ENCODE data around the gene FOXE3. TPM values are rescaled to one million over a fixed set of nuclear protein-coding genes. Genes with fewer than 3 reads are reported as not detected.

Gene FOXE3
- total RNA-seq, 1 donor from 2014 or later, result not detected

DNA sequence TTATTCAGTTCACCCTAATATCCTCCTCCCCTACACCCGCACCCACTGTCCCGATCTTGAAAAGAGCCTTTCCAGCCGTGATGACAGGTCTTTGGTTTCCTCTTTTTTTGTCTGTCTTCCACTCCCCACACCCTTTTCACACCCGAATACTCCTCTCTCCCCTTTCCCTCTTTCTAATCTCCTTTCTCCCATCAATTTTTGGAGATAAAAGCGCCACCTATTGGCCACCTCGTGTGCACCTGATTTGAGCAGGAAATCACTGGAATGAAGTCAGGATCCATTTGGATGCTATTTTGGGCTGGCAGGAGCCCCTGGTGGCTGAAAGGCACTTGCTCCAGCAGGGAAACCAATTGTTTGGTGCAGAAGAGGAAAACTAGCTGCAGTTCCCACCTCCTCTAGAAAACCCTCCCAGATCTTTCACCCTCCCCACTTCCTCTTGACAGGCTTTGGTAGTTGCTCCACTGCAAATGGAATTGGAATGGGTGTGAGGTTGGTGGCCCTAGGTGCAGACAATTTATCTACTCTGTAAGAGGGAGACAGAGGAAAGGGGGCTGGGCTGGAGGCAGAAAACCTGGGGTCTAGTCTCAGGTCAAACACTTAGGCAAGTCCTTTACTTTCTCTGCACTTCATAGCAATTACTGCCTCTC is 8.4 kb downstream of the FOXE3 start:
- Mint-ChIP-seq H3K27ac (ENCODE audit: unreplicated experiment) (no peak overlapping the region), H3K27me3 (ENCODE audit: unreplicated experiment) (peaks cover 3% of the 10 kb centered on the region), H3K36me3 (ENCODE audit: low read depth, unreplicated experiment) (no peaks in the 10 kb centered on the region), H3K4me3 (ENCODE audit: unreplicated experiment) (no peak overlapping the region), H3K9me3 (ENCODE audit: unreplicated experiment) (no peaks in the 10 kb centered on the region), H3K4me1 (ENCODE audit: unreplicated experiment) (peaks cover 14% of the 10 kb centered on the region)
- peak; percentile 65 for DNase-seq (ENCODE audit: low spot score)
- TF ChIP-seq, protein P1, sequence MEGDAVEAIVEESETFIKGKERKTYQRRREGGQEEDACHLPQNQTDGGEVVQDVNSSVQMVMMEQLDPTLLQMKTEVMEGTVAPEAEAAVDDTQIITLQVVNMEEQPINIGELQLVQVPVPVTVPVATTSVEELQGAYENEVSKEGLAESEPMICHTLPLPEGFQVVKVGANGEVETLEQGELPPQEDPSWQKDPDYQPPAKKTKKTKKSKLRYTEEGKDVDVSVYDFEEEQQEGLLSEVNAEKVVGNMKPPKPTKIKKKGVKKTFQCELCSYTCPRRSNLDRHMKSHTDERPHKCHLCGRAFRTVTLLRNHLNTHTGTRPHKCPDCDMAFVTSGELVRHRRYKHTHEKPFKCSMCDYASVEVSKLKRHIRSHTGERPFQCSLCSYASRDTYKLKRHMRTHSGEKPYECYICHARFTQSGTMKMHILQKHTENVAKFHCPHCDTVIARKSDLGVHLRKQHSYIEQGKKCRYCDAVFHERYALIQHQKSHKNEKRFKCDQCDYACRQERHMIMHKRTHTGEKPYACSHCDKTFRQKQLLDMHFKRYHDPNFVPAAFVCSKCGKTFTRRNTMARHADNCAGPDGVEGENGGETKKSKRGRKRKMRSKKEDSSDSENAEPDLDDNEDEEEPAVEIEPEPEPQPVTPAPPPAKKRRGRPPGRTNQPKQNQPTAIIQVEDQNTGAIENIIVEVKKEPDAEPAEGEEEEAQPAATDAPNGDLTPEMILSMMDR (IDR thresholded peaks at IDR 0.05; ENCODE audit: unreplicated experiment), result peak; percentile 74

- no peak overlapping the region for H3K27ac Mint-ChIP-seq (ENCODE audit: unreplicated experiment)
- no peaks in the 10 kb centered on the region for H3K9me3 Mint-ChIP-seq (ENCODE audit: unreplicated experiment)
- DNase-seq (ENCODE audit: low spot score), result no peak
- no peak overlapping the region for H3K4me3 Mint-ChIP-seq (ENCODE audit: unreplicated experiment)
- peaks cover 23% of the 10 kb centered on the region for H3K27me3 Mint-ChIP-seq (ENCODE audit: unreplicated experiment)
- no peaks in the 10 kb centered on the region for H3K36me3 Mint-ChIP-seq (ENCODE audit: low read depth, unreplicated experiment)
- peaks cover 39% of the 10 kb centered on the region for H3K4me1 Mint-ChIP-seq (ENCODE audit: unreplicated experiment)
- TF ChIP-seq, protein P1 (IDR thresholded peaks at IDR 0.05; ENCODE audit: unreplicated experiment), result no peak
These were observed 15.4 kb downstream of the FOXE3 start for GRCh38 chr1:47431534-47431933.

DNA sequence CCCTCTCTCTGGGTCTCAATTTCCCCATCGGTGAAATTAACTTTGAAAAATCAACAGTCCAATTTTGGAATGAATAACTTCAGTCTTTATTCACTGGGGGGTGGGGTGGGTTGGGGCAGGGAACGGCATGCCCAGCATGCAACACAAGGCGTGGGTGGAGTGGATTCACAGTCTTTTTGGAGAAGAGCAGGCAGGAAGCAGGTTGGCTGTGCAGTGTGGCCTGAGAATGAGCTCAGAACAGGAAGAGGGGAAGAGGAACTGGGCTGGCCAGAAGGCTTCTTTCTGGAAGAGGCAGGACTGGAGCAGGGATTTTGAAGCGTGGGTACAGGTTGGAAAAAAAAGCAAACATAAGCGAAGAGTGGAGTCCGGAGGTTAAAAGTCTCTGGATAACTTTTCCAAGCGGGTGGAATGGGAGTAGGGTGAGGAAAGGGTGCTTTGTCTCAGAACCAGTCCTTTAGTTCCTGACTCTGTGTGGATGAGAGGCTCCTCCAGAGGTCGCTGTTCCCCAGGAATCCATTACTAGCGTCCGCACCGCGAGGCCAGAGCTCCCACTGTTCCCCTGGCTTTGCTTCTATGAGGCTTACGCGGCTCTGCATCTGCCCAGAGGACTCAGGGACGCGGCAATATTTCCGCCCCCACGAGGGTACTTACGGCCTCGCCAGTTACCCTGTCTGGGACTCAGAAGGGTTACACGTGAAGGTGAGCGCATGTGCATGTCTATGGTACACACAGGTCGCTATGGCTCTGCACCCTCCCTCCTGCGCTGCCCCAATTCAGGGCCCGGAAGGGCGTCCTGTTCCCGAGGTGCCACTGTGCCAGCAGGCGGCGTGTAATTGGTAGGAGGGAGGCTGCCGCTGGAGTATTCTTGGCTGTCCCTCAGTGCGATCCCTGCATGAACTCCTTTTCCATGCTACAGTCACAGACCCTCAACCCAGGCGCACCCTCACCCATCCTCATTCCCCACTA is 16.3 kb downstream of the FOXE3 start:
- no peaks in the 10 kb centered on the region for H3K9me3 Mint-ChIP-seq (ENCODE audit: unreplicated experiment)
- H3K4me3 Mint-ChIP-seq (ENCODE audit: unreplicated experiment), result peak overlapping the region; percentile 77
- H3K4me1 Mint-ChIP-seq (ENCODE audit: unreplicated experiment), result peaks cover 40% of the 10 kb centered on the region
- H3K27me3 Mint-ChIP-seq (ENCODE audit: unreplicated experiment), result peaks cover 25% of the 10 kb centered on the region
- peak; percentile 87 for DNase-seq (ENCODE audit: low spot score)
- H3K27ac Mint-ChIP-seq (ENCODE audit: unreplicated experiment), result peak overlapping the region; percentile 97
- H3K36me3 Mint-ChIP-seq (ENCODE audit: low read depth, unreplicated experiment), result no peaks in the 10 kb centered on the region
- TF ChIP-seq, protein P1 (IDR thresholded peaks at IDR 0.05; ENCODE audit: unreplicated experiment), result peak; percentile 72

GRCh38 chr1:47433037-47433421 is 16.9 kb downstream of the FOXE3 start:
- Mint-ChIP-seq H3K4me3 (ENCODE audit: unreplicated experiment) (peak overlapping the region; percentile 77), H3K27ac (ENCODE audit: unreplicated experiment) (peak overlapping the region; percentile 30), H3K9me3 (ENCODE audit: unreplicated experiment) (no peaks in the 10 kb centered on the region), H3K4me1 (ENCODE audit: unreplicated experiment) (peaks cover 40% of the 10 kb centered on the region), H3K36me3 (ENCODE audit: low read depth, unreplicated experiment) (no peaks in the 10 kb centered on the region), H3K27me3 (ENCODE audit: unreplicated experiment) (peaks cover 25% of the 10 kb centered on the region)
- TF ChIP-seq, protein P1 (IDR thresholded peaks at IDR 0.05; ENCODE audit: unreplicated experiment), result no peak
- no peak for DNase-seq (ENCODE audit: low spot score)

Data from endothelial cell (in vitro differentiated cells).